Measurements from ENCODE around the gene RELB. TPM values are rescaled to one million over a fixed set of nuclear protein-coding genes. Genes with fewer than 3 reads are reported as not detected.

RELB gene
- total and polyA plus RNA-seq, 2 of the 4 experiments (the other 2 are of a cell fraction), result 5.0 to 17.2 TPM

GRCh38 chr19:45037393-45038169, 36.3 kb downstream of the RELB start:
- H2AK5ac ChIP-seq (ENCODE audit: low read depth, low read length), result no peak overlapping the region

More at GRCh38 chr19:45037393-45038169, 36.3 kb downstream of the RELB start:
- no peak overlapping the region for H3K14ac ChIP-seq (replicated peaks; ENCODE audit: low read depth, low read length)
- dilution Hi-C loops (cut with HindIII; ENCODE audit: low sequenced_read_pairs, unreplicated experiment), result no loop called here
- H4K8ac ChIP-seq (ENCODE audit: low read depth in 2 of 2, low read length in 2 of 2), result peak overlapping the region in 1 of 2 experiments; percentile 75; a peak in 2 of 4 replicates
- ATAC-seq (ENCODE audit: low read depth), result no peak
- H3K4me1 ChIP-seq (ENCODE audit: control insufficient read depth, insufficient read depth, low read length), result peaks cover 11% of the 10 kb centered on the region
- intact Hi-C loops (cut with micrococcal nuclease), result no loop called here
- H4K91ac ChIP-seq (ENCODE audit: insufficient read depth, low read depth, low read length), result no peak overlapping the region
- WGBS, 2 experiments (ENCODE audit: extremely low coverage in 2 of 2, insufficient read length in 1 of 2), result 90% methylated on average over 13 of the region's 37 CpGs; no CpG with 5 or more reads in 1 of the 2 experiments
- no peak overlapping the region for H3K18ac ChIP-seq (ENCODE audit: low read depth, low read length)
- in situ Hi-C loops (cut with MboI; ENCODE audit: low sequenced_read_pairs), result no loop called here
- no peak overlapping the region for H2BK15ac ChIP-seq (ENCODE audit: low read depth, low read length)
- H3K4ac ChIP-seq (ENCODE audit: low read depth, low read length), result no peak overlapping the region
- H3K27ac ChIP-seq (ENCODE audit: insufficient read depth, low read length), result no peak overlapping the region
- peaks cover 36% of the 10 kb centered on the region for H4K20me1 ChIP-seq (ENCODE audit: insufficient read depth, low read length)
- POLR2A ChIA-PET (ENCODE audit: unreplicated experiment), result no interaction called here
- H3K79me1 ChIP-seq (ENCODE audit: low read depth in 1 of 2, low read length in 2 of 2), result peaks cover 20 to 31% of the 10 kb centered on the region in 2 experiments
- no peaks in the 10 kb centered on the region for H3K9me3 ChIP-seq (ENCODE audit: control insufficient read depth, insufficient read depth, low read length)
- H3K27me3 ChIP-seq (ENCODE audit: control insufficient read depth, insufficient read depth, low read length), result no peaks in the 10 kb centered on the region
- H3K4me3 ChIP-seq (ENCODE audit: insufficient read depth, low read depth, low read length), result no peak overlapping the region
- no peak overlapping the region for H2BK120ac ChIP-seq (ENCODE audit: low read depth, low read length)
- no TSS peak for BruUV-seq (replicated peaks)
- peaks cover 33% of the 10 kb centered on the region for H3K36me3 ChIP-seq (ENCODE audit: control insufficient read depth, insufficient read depth, low read length)
- TF ChIP-seq ELK1 (IDR thresholded peaks at IDR 0.05; ENCODE audit: borderline replicate concordance, low read depth, low read length) (no peak), RCOR1 (IDR thresholded peaks at IDR 0.05; ENCODE audit: insufficient replicate concordance, low read length) (no peak), RFX5 (IDR thresholded peaks at IDR 0.05; ENCODE audit: low read depth, low read length) (no peak), USF2 (IDR thresholded peaks at IDR 0.05; ENCODE audit: low read depth, low read length) (no peak), CEBPB (IDR thresholded peaks at IDR 0.05; ENCODE audit: low read depth, low read length) (no peak), RAD21 (IDR thresholded peaks at IDR 0.05; ENCODE audit: low read length) (no peak), POLR2A (IDR thresholded peaks at IDR 0.05; ENCODE audit: low read depth, low read length) (no peak), MAZ (IDR thresholded peaks at IDR 0.05; ENCODE audit: borderline replicate concordance, low read depth, low read length) (no peak), MXI1 (IDR thresholded peaks at IDR 0.05; ENCODE audit: borderline replicate concordance, low read depth, low read length) (no peak), CTCF (conservative IDR thresholded peaks at IDR 0.05; ENCODE audit: low read depth, low read length) (no peak), SMC3 (IDR thresholded peaks at IDR 0.05; ENCODE audit: low read depth, low read length) (no peak), MAFK (IDR thresholded peaks at IDR 0.05; ENCODE audit: low read depth, low read length) (no peak), NFE2L2 (IDR thresholded peaks at IDR 0.05; ENCODE audit: low read depth, low read length) (no peak), FOS (IDR thresholded peaks at IDR 0.05; ENCODE audit: low read depth, low read length) (no peak)
- DNase-seq, result no peak
- H3K9ac ChIP-seq (ENCODE audit: low read depth, low read length), result no peak overlapping the region
- no peak overlapping the region for H3K23ac ChIP-seq (ENCODE audit: low read depth, low read length)
- CTCF ChIA-PET, result interaction anchor here (1.0 kb wide), 1 partner anchor 28 kb away, joined by 4 read pairs; no protein-coding TSS in a partner anchor
- H4K5ac ChIP-seq (ENCODE audit: low read depth, low read length), result no peak overlapping the region
- H2BK20ac ChIP-seq (ENCODE audit: low read depth, low read length), result no peak overlapping the region
- peak overlapping the region; percentile 72 for H2AK9ac ChIP-seq (replicated peaks; ENCODE audit: low read depth, low read length, poor library complexity)
- no peak overlapping the region for H3K56ac ChIP-seq (ENCODE audit: extremely low read depth, insufficient read depth, low read length)
- H2AFZ ChIP-seq (replicated peaks; ENCODE audit: low read length, poor library complexity), result no peak overlapping the region
- peaks cover 11% of the 10 kb centered on the region for H3K9me1 ChIP-seq (ENCODE audit: insufficient read depth, low read length)
- H3K4me2 ChIP-seq (ENCODE audit: low read depth, low read length), result no peak overlapping the region
- no peak overlapping the region for H2BK5ac ChIP-seq (ENCODE audit: low read depth, low read length, poor library complexity, severe bottlenecking)

Measured in IMR-90 (cell line).